ENCODE data around the gene MKNK2.
A peak's percentile ranks its signal among the peaks of the same experiment; 100 is the strongest.

MKNK2 gene

DNA sequence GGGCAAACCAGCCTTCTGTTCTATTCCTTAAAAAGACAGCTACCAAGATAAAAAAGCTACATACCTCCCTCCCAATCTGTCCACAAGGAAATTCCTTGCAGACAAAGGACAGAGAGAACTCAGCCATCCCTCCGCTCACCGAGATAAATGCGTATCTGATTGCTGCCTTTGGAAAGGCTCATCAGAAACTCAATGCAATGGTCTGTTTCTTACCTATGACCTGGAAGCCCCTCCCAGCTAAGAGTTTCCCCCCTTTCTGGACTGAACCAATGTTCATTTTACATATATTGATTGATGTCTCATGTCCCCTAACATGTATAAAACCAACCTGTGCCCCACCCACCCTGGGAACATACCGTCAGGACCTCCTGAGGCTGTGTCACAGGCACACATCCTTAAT lies 47.2 kb downstream of the MKNK2 start:
- no peaks in the 10 kb centered on the region for H3K9me3 ChIP-seq (ENCODE audit: control extremely low read depth in 1 of 5, control insufficient read depth in 4 of 5, insufficient read depth in 2 of 5, low read depth in 1 of 5, low read length in 4 of 5)
- no peak overlapping the region for H3K4me3 ChIP-seq (ENCODE audit: control insufficient read depth in 1 of 7, extremely low read depth in 1 of 7, insufficient read depth in 4 of 7, low read depth in 2 of 7, low read length in 6 of 7)
- H3K4me1 ChIP-seq (ENCODE audit: control extremely low read depth in 1 of 4, control insufficient read depth in 4 of 4, insufficient read depth in 4 of 4, low read length in 3 of 4) = peaks cover 0 to 17% (median 6%) of the 10 kb centered on the region in 4 experiments
- no peak overlapping the region for H3K27ac ChIP-seq (ENCODE audit: insufficient read depth in 1 of 2, low read depth in 1 of 2, low read length in 2 of 2, poor library complexity in 1 of 2, severe bottlenecking in 2 of 2)
- ChIA-PET CTCF (interaction anchor here (0.6 to 1.1 kb wide), 2 partner anchors 23 to 473 kb away, joined by 3 read pairs; no protein-coding TSS in a partner anchor), POLR2A (no interaction called here)
- no CpG with 5 or more reads among the region's 4 CpGs for WGBS (ENCODE audit: insufficient coverage)
- no peaks in the 10 kb centered on the region for H3K27me3 ChIP-seq (replicated peaks in 2 of 5; ENCODE audit: control insufficient read depth in 4 of 5, insufficient read depth in 5 of 5, low read length in 4 of 5)
- peaks cover 0 to 30% (median 21%) of the 10 kb centered on the region in 4 experiments for H3K36me3 ChIP-seq (ENCODE audit: control insufficient read depth in 4 of 4, insufficient read depth in 4 of 4, low read length in 3 of 4)
- DNase-seq = no peak

DNA sequence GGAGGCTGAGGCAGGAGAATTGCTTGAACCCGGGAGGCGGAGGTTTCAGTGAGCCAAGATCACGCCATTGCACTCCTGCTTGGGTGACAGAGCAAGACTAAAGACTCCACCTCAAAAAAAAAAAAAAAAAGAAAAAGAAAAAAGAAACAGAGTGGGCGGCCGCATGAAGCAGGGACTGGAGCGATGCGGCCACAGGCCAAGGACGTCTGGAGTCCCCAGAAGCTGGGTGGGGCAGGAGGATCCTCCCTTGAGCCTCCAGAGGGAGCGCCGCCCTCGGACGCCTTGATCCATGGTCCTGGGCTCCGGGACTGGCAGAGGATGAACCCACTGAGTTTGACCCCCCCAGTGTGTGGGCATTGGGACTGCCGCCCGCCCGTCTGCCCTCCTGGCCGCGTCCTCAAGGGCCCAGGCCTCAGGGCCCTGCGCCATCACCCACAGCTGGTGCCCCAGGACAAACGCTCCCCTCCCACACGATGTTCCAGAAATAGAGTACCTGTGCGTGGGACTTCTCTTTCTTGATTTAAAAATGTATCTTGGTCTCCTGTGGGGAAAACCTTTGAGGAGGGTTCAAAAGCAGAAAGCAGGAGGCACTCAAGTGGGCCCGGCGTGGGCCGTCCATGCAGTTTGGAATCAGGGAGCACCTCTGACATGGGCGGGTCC lies 51.1 kb downstream of the MKNK2 start:
- H3K4me3 ChIP-seq (ENCODE audit: control insufficient read depth in 1 of 7, extremely low read depth in 1 of 7, insufficient read depth in 4 of 7, low read depth in 2 of 7, low read length in 6 of 7) = no peak overlapping the region
- no peak overlapping the region for H3K27ac ChIP-seq (ENCODE audit: insufficient read depth in 1 of 2, low read depth in 1 of 2, low read length in 2 of 2, poor library complexity in 1 of 2, severe bottlenecking in 2 of 2)
- H3K36me3 ChIP-seq (ENCODE audit: control insufficient read depth in 4 of 4, insufficient read depth in 4 of 4, low read length in 3 of 4) = peaks cover 4 to 52% (median 34%) of the 10 kb centered on the region in 4 experiments
- 90% methylated on average over 21 of the region's 26 CpGs for WGBS (ENCODE audit: insufficient coverage)
- H3K27me3 ChIP-seq (replicated peaks in 2 of 5; ENCODE audit: control insufficient read depth in 4 of 5, insufficient read depth in 5 of 5, low read length in 4 of 5) = no peaks in the 10 kb centered on the region
- DNase-seq = no peak
- H3K4me1 ChIP-seq (ENCODE audit: control extremely low read depth in 1 of 4, control insufficient read depth in 4 of 4, insufficient read depth in 4 of 4, low read length in 3 of 4) = peaks cover 0 to 9% (median 0%) of the 10 kb centered on the region in 4 experiments
- CTCF ChIA-PET = no interaction called here
- H3K9me3 ChIP-seq (ENCODE audit: control extremely low read depth in 1 of 5, control insufficient read depth in 4 of 5, insufficient read depth in 2 of 5, low read depth in 1 of 5, low read length in 4 of 5) = no peaks in the 10 kb centered on the region
- POLR2A ChIA-PET = no interaction called here

DNA sequence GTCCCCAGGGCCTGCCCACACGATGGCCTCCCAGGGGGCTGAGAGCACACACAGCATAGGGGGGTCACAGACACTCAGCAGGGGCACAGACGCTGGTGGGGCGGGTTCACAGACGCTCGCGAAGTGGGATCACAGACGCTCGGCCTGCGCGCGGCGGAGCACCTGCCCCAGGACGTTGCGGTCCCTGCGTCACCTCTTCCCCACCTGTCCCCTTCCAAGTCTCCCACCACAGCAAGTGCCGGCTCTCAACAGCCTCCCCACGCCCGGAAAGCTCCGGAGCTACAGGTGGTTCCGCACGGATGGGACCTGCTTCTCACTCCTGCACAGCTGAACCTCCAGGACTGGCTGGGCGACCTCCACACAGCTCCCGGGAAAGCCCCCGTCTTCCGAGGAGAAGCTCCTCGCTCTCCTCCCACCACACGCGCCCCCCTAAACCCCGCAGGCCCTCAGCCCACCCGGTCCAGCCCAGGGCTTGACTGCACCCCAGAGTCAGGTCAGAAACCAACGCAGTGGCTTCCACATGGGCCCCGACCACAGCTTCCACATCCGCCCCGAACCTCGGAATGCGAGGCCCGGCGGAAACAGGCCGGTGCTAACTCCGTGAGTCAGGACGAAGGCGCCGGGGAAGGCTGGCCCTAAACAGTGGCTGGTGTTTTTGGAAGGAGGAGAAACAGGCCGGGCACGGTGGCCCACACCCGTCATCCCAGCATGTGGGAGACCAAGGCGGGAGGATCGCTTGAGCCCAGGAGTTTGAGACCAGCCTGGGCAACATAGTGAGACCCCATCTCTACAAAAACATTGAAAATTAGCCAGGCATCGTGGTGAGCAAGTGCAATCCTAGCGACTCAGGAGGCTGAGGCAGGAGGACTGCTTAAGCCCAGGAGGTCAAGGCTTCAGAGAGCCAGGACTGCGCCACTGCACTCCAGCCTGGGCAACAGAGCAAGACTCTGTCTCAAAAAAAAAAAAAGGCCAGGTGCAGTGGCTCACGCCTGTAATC lies 52.0 kb downstream of the MKNK2 start:
- H3K27ac ChIP-seq (ENCODE audit: insufficient read depth in 1 of 2, low read depth in 1 of 2, low read length in 2 of 2, poor library complexity in 1 of 2, severe bottlenecking in 2 of 2) = no peak overlapping the region
- no peaks in the 10 kb centered on the region for H3K27me3 ChIP-seq (replicated peaks in 2 of 5; ENCODE audit: control insufficient read depth in 4 of 5, insufficient read depth in 5 of 5, low read length in 4 of 5)
- peak; percentile 15 to 60 (median 60) for DNase-seq
- POLR2A ChIA-PET = no interaction called here
- no peaks in the 10 kb centered on the region for H3K9me3 ChIP-seq (ENCODE audit: control extremely low read depth in 1 of 5, control insufficient read depth in 4 of 5, insufficient read depth in 2 of 5, low read depth in 1 of 5, low read length in 4 of 5)
- 86% methylated on average over 45 of the region's 52 CpGs for WGBS (ENCODE audit: insufficient coverage)
- H3K36me3 ChIP-seq (ENCODE audit: control insufficient read depth in 4 of 4, insufficient read depth in 4 of 4, low read length in 3 of 4) = peaks cover 4 to 52% (median 34%) of the 10 kb centered on the region in 4 experiments
- peaks cover 0 to 9% (median 0%) of the 10 kb centered on the region in 4 experiments for H3K4me1 ChIP-seq (ENCODE audit: control extremely low read depth in 1 of 4, control insufficient read depth in 4 of 4, insufficient read depth in 4 of 4, low read length in 3 of 4)
- CTCF ChIA-PET = no interaction called here
- peak overlapping the region in 1 of 7 experiments; percentile 16 for H3K4me3 ChIP-seq (ENCODE audit: control insufficient read depth in 1 of 7, extremely low read depth in 1 of 7, insufficient read depth in 4 of 7, low read depth in 2 of 7, low read length in 6 of 7)

DNA sequence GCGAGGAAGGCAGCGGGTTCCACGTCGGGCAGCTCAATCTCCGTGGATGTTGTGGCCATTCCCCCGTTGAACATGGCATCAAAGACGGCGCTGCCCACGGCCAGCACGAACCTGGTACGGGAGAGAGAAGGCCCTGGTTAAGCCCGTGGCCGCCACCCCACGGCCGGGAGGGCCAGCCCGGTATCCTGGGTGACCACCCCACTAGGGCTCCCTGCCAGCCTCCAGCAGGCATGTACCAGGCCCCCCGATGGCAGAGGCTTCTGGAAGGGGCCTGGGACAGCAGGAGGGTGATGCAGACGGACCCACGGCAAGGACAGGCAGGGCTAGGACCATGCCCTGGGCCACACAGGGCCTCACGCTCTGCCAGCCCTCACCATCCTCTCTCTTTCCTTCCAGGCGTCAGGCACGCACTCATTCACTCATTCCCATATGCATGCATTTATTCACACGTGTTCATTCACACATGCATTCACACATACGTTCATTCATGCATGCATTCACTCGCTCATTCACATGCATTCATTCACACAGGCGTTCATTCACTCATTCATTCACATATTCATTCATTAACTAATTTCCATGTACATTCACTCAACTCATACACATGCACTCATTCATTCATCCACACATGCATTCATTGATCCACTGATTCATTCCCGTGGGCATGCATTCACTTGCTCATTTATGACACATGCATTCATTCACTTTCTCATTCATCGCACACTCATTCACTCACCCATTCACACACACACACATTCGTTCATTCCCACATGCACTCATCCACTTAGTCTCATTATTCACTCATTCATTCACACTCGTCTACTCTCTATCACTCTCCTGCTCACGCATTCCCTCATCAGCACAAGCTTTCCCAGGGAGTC lies 53.5 kb downstream of the MKNK2 start:
- H3K9me3 ChIP-seq (ENCODE audit: control extremely low read depth in 1 of 5, control insufficient read depth in 4 of 5, insufficient read depth in 2 of 5, low read depth in 1 of 5, low read length in 4 of 5) = no peaks in the 10 kb centered on the region
- ChIA-PET CTCF (no interaction called here), POLR2A (interaction anchor here (0.7 kb wide), 1 partner anchor 20 kb away, joined by 11 read pairs; no protein-coding TSS in a partner anchor)
- H3K4me1 ChIP-seq (ENCODE audit: control extremely low read depth in 1 of 4, control insufficient read depth in 4 of 4, insufficient read depth in 4 of 4, low read length in 3 of 4) = peaks cover 0 to 9% (median 0%) of the 10 kb centered on the region in 4 experiments
- H3K36me3 ChIP-seq (ENCODE audit: control insufficient read depth in 4 of 4, insufficient read depth in 4 of 4, low read length in 3 of 4) = peaks cover 8 to 56% (median 37%) of the 10 kb centered on the region in 4 experiments
- no peak overlapping the region for H3K4me3 ChIP-seq (ENCODE audit: control insufficient read depth in 1 of 7, extremely low read depth in 1 of 7, insufficient read depth in 4 of 7, low read depth in 2 of 7, low read length in 6 of 7)
- no peak overlapping the region for H3K27ac ChIP-seq (ENCODE audit: insufficient read depth in 1 of 2, low read depth in 1 of 2, low read length in 2 of 2, poor library complexity in 1 of 2, severe bottlenecking in 2 of 2)
- H3K27me3 ChIP-seq (replicated peaks in 2 of 5; ENCODE audit: control insufficient read depth in 4 of 5, insufficient read depth in 5 of 5, low read length in 4 of 5) = no peaks in the 10 kb centered on the region
- WGBS (ENCODE audit: insufficient coverage) = 96% methylated on average over 29 of the region's 31 CpGs
- no peak for DNase-seq

DNA sequence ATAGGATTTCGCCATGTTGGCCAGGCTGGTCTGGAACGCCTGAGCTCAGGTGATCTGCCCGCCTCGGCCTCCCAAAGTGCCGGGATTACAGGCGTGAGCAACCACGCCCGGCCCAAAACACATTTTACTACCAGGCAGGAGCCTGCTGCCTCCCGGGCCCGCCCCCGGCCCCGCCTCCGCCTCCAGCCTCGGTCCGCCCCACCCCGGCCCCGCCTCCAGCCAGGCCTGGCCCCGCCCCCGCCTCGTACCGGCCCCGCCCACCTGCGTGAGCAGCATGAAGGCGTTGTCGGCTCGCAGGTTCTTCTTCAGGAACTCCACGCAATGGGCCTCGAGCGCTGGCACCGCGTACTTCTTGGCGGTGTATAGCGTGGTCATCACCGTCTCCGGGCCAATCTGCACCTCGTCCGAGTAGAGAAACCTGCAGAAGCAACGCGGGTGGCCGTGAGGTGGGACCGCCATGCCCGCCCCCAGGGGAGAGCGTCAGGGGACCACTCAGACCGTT lies 58.2 kb downstream of the MKNK2 start:
- peaks cover 11 to 62% (median 41%) of the 10 kb centered on the region in 4 experiments for H3K36me3 ChIP-seq (ENCODE audit: control insufficient read depth in 4 of 4, insufficient read depth in 4 of 4, low read length in 3 of 4)
- no peak overlapping the region for H3K27ac ChIP-seq (ENCODE audit: insufficient read depth in 1 of 2, low read depth in 1 of 2, low read length in 2 of 2, poor library complexity in 1 of 2, severe bottlenecking in 2 of 2)
- no peaks in the 10 kb centered on the region for H3K27me3 ChIP-seq (replicated peaks in 2 of 5; ENCODE audit: control insufficient read depth in 4 of 5, insufficient read depth in 5 of 5, low read length in 4 of 5)
- DNase-seq = peak; percentile 14 to 32 (median 31)
- 98% methylated on average over 18 of the region's 44 CpGs for WGBS (ENCODE audit: insufficient coverage)
- no peaks in the 10 kb centered on the region for H3K9me3 ChIP-seq (ENCODE audit: control extremely low read depth in 1 of 5, control insufficient read depth in 4 of 5, insufficient read depth in 2 of 5, low read depth in 1 of 5, low read length in 4 of 5)
- no peak overlapping the region for H3K4me3 ChIP-seq (ENCODE audit: control insufficient read depth in 1 of 7, extremely low read depth in 1 of 7, insufficient read depth in 4 of 7, low read depth in 2 of 7, low read length in 6 of 7)
- ChIA-PET POLR2A (no interaction called here), CTCF (no interaction called here)
- H3K4me1 ChIP-seq (ENCODE audit: control extremely low read depth in 1 of 4, control insufficient read depth in 4 of 4, insufficient read depth in 4 of 4, low read length in 3 of 4) = no peaks in the 10 kb centered on the region

DNA sequence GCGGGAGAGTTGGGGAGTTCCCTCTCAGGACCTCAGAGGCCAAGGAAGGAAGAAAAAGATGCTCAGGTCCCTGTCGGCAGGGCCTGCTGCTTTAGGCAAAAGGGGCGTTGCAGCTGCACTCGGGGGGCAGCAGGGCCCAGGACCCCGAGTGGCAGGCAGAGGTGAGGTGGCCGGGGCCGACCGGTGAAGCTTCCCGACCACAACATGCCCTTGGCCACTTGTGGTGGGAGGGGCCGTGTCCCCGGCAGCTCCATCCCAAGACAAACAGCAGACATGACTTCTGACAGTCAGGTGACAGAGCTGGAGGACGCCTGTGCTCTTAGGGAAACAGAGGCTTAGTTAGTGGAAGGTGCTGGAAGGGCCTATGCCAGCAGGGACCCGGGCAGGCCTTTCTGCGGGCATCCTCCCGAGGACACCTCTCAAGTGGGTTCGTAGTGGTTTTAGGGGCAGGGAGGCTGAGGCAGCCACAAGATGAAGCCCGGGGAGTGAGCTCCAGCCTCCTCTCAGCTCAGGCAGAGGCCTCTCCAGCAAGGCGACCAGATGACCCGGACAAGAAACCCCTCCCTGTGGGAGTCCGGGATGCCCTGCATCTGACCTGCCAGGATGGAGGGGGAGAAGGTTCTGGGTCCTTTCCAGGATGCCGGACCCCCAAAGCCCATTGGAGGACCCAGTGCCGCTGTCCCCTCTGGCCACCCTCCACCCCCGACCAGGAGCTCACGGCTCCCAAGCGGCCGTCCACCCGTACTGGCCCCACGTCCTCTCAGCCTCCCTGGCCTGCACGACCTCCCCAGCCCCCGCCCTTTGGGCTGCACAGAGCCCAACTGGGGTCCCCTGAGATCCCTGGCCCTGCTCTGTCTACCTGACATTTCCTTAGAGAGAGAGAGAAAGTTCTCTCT lies 59.8 kb downstream of the MKNK2 start:
- ChIA-PET POLR2A (interaction anchor here (0.6 kb wide), 1 partner anchor 293 kb away, joined by 5 read pairs; no protein-coding TSS in a partner anchor), CTCF (interaction anchor here (1.1 to 2.4 kb wide), 2 partner anchors 9 to 79 kb away, joined by 3 to 10 read pairs; no protein-coding TSS in a partner anchor)
- Histone ChIP-seq H3K4me1 (ENCODE audit: control extremely low read depth in 1 of 4, control insufficient read depth in 4 of 4, insufficient read depth in 4 of 4, low read length in 3 of 4) (no peaks in the 10 kb centered on the region), H3K27ac (ENCODE audit: insufficient read depth in 1 of 2, low read depth in 1 of 2, low read length in 2 of 2, poor library complexity in 1 of 2, severe bottlenecking in 2 of 2) (no peak overlapping the region), H3K36me3 (ENCODE audit: control insufficient read depth in 4 of 4, insufficient read depth in 4 of 4, low read length in 3 of 4) (peaks cover 7 to 64% (median 44%) of the 10 kb centered on the region in 4 experiments), H3K9me3 (ENCODE audit: control extremely low read depth in 1 of 5, control insufficient read depth in 4 of 5, insufficient read depth in 2 of 5, low read depth in 1 of 5, low read length in 4 of 5) (no peaks in the 10 kb centered on the region), H3K4me3 (ENCODE audit: control insufficient read depth in 1 of 7, extremely low read depth in 1 of 7, insufficient read depth in 4 of 7, low read depth in 2 of 7, low read length in 6 of 7) (no peak overlapping the region), H3K27me3 (replicated peaks in 2 of 5; ENCODE audit: control insufficient read depth in 4 of 5, insufficient read depth in 5 of 5, low read length in 4 of 5) (no peaks in the 10 kb centered on the region)
- 92% methylated on average over 27 of the region's 30 CpGs for WGBS (ENCODE audit: insufficient coverage)
- no peak for DNase-seq
